WTC11 (cell line): Measurements from ENCODE around the gene PRCC.

Experiments used
- FOXP4 ChIP-seq: sonication (generic); formaldehyde crosslinking; IDR thresholded peaks from 2 replicates; pipeline ENCODE4 v1.8.0; 2022; ENCODE audit warnings: mild to moderate bottlenecking, missing genetic modification reagents
- ZSCAN18 ChIP-seq: fragments of 250-450 bp; sonication (Bioruptor Pico); IDR thresholded peaks from 2 replicates; pipeline ENCODE4 v2.1.2; 2022; ENCODE audit warnings: mild to moderate bottlenecking, moderate library complexity

GRCh38 chr1:156805766-156806511 is 38.6 kb downstream of the PRCC start:
- TF ChIP-seq ZSCAN18 (CRISPR knock-in tag) (no peak), FOXP4 (CRISPR knock-in tag) (no peak)
